Right lobe of liver (tissue), 6 donors: Measurements from ENCODE around the gene TSR1. TPM values are rescaled to one million over a fixed set of nuclear protein-coding genes. Genes with fewer than 3 reads are reported as not detected.

Source experiments
- ATAC-seq, 4 donors: fragments of 200-7000 bp; cut with Tn5 transposase; one replicate each; pipeline ENCODE4 v1.9.1; 2020; ENCODE audit warnings: mild to moderate bottlenecking in 4 of 4, moderate library complexity in 4 of 4
- DNase-seq, 3 donors: peaks; one replicate each; pipeline ENCODE4 v3.0.0-alpha.2; 2020
- H3K27ac ChIP-seq, 3 donors: fragments of 200-600 bp; one replicate each; pipeline ENCODE4 v1.8.0; 2022
- H3K27me3 ChIP-seq, 2 donors: fragments of 200-600 bp; one replicate each; pipeline ENCODE4 v1.8.0; 2022
- H3K36me3 ChIP-seq, 4 donors: fragments of 200-600 bp; sonication (generic) in 1 of 4; one replicate each; pipeline versions ENCODE4 v1.5.1 to v1.8.0; 2017 to 2022; ENCODE audit warnings: control low read depth in 1 of 4
- H3K4me1 ChIP-seq, 4 donors: fragments of 200-600 bp; sonication (generic) in 1 of 4; one replicate each; pipeline versions ENCODE4 v1.5.1 to v1.8.0; 2017 to 2022; ENCODE audit warnings: control low read depth in 1 of 4
- H3K4me3 ChIP-seq, 3 donors: fragments of 200-600 bp; one replicate each; pipeline ENCODE4 v1.8.0; 2022
- H3K9me3 ChIP-seq, 4 donors: fragments of 200-600 bp; sonication (generic) in 1 of 4; one replicate each; pipeline versions ENCODE4 v1.5.1 to v1.8.0; 2017 to 2022; ENCODE audit warnings: control low read depth in 1 of 4
- CTCF ChIP-seq, 4 donors: fragments of 200-600 bp in 3 of 4; fragments of 450-650 bp in 1 of 4; IDR thresholded peaks; one replicate each; pipeline versions ENCODE4 v1.5.1 to v1.8.0; 2016 to 2022; ENCODE audit warnings: antibody characterized with exemption in 4 of 4, mild to moderate bottlenecking in 2 of 4
- POLR2A ChIP-seq: fragments of 450-650 bp; IDR thresholded peaks from one replicate; pipeline ENCODE4 v1.6.1; 2017; ENCODE audit warnings: antibody characterized with exemption, mild to moderate bottlenecking
- WGBS: methylation state at CpG from one replicate; pipeline ENCODE4 v1.1.6; 2018; ENCODE audit warnings: low coverage, low lambda C conversion rate; ENCODE audit not compliant: insufficient coverage; ENCODE audit errors: missing lambda C conversion rate; 5-methylcytosine and 5-hydroxymethylcytosine counted together
- intact Hi-C, 2 donors: fragments of 100-400 bp; cut with DNase I; formaldehyde crosslinking; loops; one replicate each; pipeline versions ENCODE4 v1.11.2 to v1.14.1; 2022
- total RNA-seq, 6 experiments: library from RNA; depleted of rRNA in 2 of 6; stranded (reverse); fragments of >200 nt in 2 of 6; fragmentation: NEBNext Ultra II Directional in 3 of 6; extraction: Animal tissue kit (Norgen Biotek cat#: 25700) in 3 of 6; gene quantifications; one replicate each; pipeline versions ENCODE4 v1.1.0 to v1.2.4, GENCODE V29; 2016 to 2023
- donor health status: DM: no; HTN: yes; CAD: no.
- donor health status: DM: no; HTN: no; CAD: no.
- donor health status: DM: no; HTN: no; CAD: no.
- donor health status: DM: no; HTN: yes; CAD: no.
- donor health status: DM: no; HTN: yes; CAD: no.

TSR1 gene
- total RNA-seq, 6 experiments from 2014 or later, result 9.7 to 26.2 (median 13.1) TPM

GRCh38 chr17:2368359-2368758, 32.1 kb upstream of the TSR1 start:
- peaks cover 0 to 2% (median 0%) of the 10 kb centered on the region in 4 donors for H3K36me3 ChIP-seq
- no peak for TF ChIP-seq POLR2A
- H3K9me3 ChIP-seq, result no peaks in the 10 kb centered on the region
- intact Hi-C loops, result no loop called here
- H3K27me3 ChIP-seq, result no peaks in the 10 kb centered on the region
- WGBS, result 100% methylated on average over 4 of the region's 8 CpGs
- no peak overlapping the region for H3K4me3 ChIP-seq
- DNase-seq (no peak), ATAC-seq (no peak)
- no peak overlapping the region for H3K27ac ChIP-seq
- H3K4me1 ChIP-seq, result no peaks in the 10 kb centered on the region

- ATAC-seq (no peak), DNase-seq (no peak)
- intact Hi-C loops, result no loop called here
- Histone ChIP-seq H3K27me3 (no peaks in the 10 kb centered on the region), H3K4me3 (no peak overlapping the region), H3K4me1 (no peaks in the 10 kb centered on the region), H3K27ac (no peak overlapping the region), H3K9me3 (no peaks in the 10 kb centered on the region), H3K36me3 (peaks cover 0 to 2% (median 0%) of the 10 kb centered on the region in 4 donors)
- TF ChIP-seq CTCF (IDR thresholded peaks at IDR 0.05) (no peak), POLR2A (no peak)
- WGBS, result 85% methylated on average over 23 of the region's 26 CpGs
These were observed 30.7 kb upstream of the TSR1 start for GRCh38 chr17:2366747-2367494.

- 96% methylated on average over 10 of the region's 20 CpGs for WGBS
- intact Hi-C loops, result no loop called here
- H3K36me3 ChIP-seq, result peaks cover 0 to 2% (median 0%) of the 10 kb centered on the region in 4 donors
These were observed 28.9 kb upstream of the TSR1 start for GRCh38 chr17:2365132-2365531.

GRCh38 chr17:2364763-2365116, 28.5 kb upstream of the TSR1 start:
- intact Hi-C loops, result no loop called here
- H3K36me3 ChIP-seq, result peaks cover 0 to 2% (median 0%) of the 10 kb centered on the region in 4 donors
- no peaks in the 10 kb centered on the region for H3K9me3 ChIP-seq
- WGBS, result no CpG with 5 or more reads among the region's 12 CpGs
- H3K4me1 ChIP-seq, result no peaks in the 10 kb centered on the region
- no peak overlapping the region for H3K27ac ChIP-seq
- no peak overlapping the region for H3K4me3 ChIP-seq
- TF ChIP-seq CTCF (IDR thresholded peaks at IDR 0.05) (no peak), POLR2A (no peak)
- ATAC-seq, result no peak
- no peaks in the 10 kb centered on the region for H3K27me3 ChIP-seq
- no peak for DNase-seq

More at GRCh38 chr17:2365132-2365531, 28.9 kb upstream of the TSR1 start:
- no peaks in the 10 kb centered on the region for H3K27me3 ChIP-seq
- H3K27ac ChIP-seq, result no peak overlapping the region
- DNase-seq (no peak), ATAC-seq (no peak)
- H3K9me3 ChIP-seq, result no peaks in the 10 kb centered on the region
- H3K4me3 ChIP-seq, result no peak overlapping the region
- no peaks in the 10 kb centered on the region for H3K4me1 ChIP-seq
- TF ChIP-seq POLR2A (no peak), CTCF (IDR thresholded peaks at IDR 0.05) (no peak)

- Histone ChIP-seq H3K4me3 (no peak overlapping the region), H3K9me3 (no peaks in the 10 kb centered on the region), H3K4me1 (no peaks in the 10 kb centered on the region), H3K27me3 (no peaks in the 10 kb centered on the region), H3K27ac (no peak overlapping the region), H3K36me3 (peaks cover 0 to 2% (median 0%) of the 10 kb centered on the region in 4 donors)
- peak in 1 of 4 donors; percentile 54 for ATAC-seq
- no peak for TF ChIP-seq CTCF (IDR thresholded peaks at IDR 0.05)
- intact Hi-C loops, result no loop called here
- DNase-seq, result no peak
- 70% methylated on average over 15 of the region's 26 CpGs for WGBS
These were observed 27.9 kb upstream of the TSR1 start for GRCh38 chr17:2363851-2364762.
